Parathyroid adenoma (tissue), 2 donors: ENCODE results near the gene USP8.
"Not testable (repeated sequence)": the region's sequence is repeated elsewhere in the genome, so short reads cannot be mapped to it uniquely, and the experiment has no call there.

Source experiments
- H2AFZ ChIP-seq: fragments of 300-600 bp; sonication (generic); one replicate; pipeline ENCODE4 v1.7.0; 2017; ENCODE audit warnings: antibody characterized with exemption, mild to moderate bottlenecking
- H3K27ac ChIP-seq: fragments of 300-600 bp; sonication (generic); one replicate; pipeline ENCODE4 v1.7.0; 2017
- H3K27me3 ChIP-seq: fragments of 300-600 bp; sonication (generic); one replicate; pipeline ENCODE4 v1.7.0; 2017; ENCODE audit warnings: low read length; ENCODE audit not compliant: control insufficient read depth, insufficient read depth
- H3K36me3 ChIP-seq: fragments of 300-600 bp; sonication (generic); one replicate; pipeline ENCODE4 v1.7.0; 2017; ENCODE audit warnings: low read length; ENCODE audit not compliant: control insufficient read depth, insufficient read depth
- H3K4me1 ChIP-seq: fragments of 300-600 bp; sonication (generic); one replicate; pipeline ENCODE4 v1.7.0; 2017; ENCODE audit warnings: control low read depth
- H3K4me2 ChIP-seq: fragments of 300-600 bp; sonication (generic); one replicate; pipeline ENCODE4 v1.7.0; 2017; ENCODE audit warnings: low read length
- H3K4me3 ChIP-seq: fragments of 300-600 bp; sonication (generic); one replicate; pipeline ENCODE4 v1.7.0; 2017; ENCODE audit warnings: low read depth, low read length
- H3K79me2 ChIP-seq: fragments of 300-600 bp; sonication (generic); one replicate; pipeline ENCODE4 v1.7.0; 2017; ENCODE audit warnings: control low read depth
- H3K9ac ChIP-seq: fragments of 300-600 bp; sonication (generic); one replicate; pipeline ENCODE4 v1.7.0; 2017; ENCODE audit warnings: mild to moderate bottlenecking
- H3K9me3 ChIP-seq: fragments of 300-600 bp; sonication (generic); one replicate; pipeline ENCODE4 v1.7.0; 2017; ENCODE audit warnings: low read length; ENCODE audit not compliant: control insufficient read depth
- CTCF ChIP-seq: fragments of 300-600 bp; sonication (generic); IDR thresholded peaks from one replicate; pipeline ENCODE4 v1.7.0; 2017; ENCODE audit warnings: antibody characterized with exemption, mild to moderate bottlenecking
- donor health status: primary hyperparathyroidism.

USP8 gene

GRCh38 chr15:50503144-50503543 lies 78.9 kb downstream of the USP8 start:
- no peak for TF ChIP-seq CTCF
- Histone ChIP-seq H3K79me2 (no peaks in the 10 kb centered on the region), H3K4me1 (no peaks in the 10 kb centered on the region), H3K4me2 (no peak overlapping the region), H3K27me3 (no peaks in the 10 kb centered on the region), H3K4me3 (no peak overlapping the region), H2AFZ (no peak overlapping the region), H3K9ac (no peak overlapping the region), H3K9me3 (no peaks in the 10 kb centered on the region), H3K36me3 (no peaks in the 10 kb centered on the region), H3K27ac (no peak overlapping the region)

GRCh38 chr15:50505656-50506055 lies 81.5 kb downstream of the USP8 start:
- H3K4me1 ChIP-seq, H3K79me2 ChIP-seq, H3K27me3 ChIP-seq, H3K27ac ChIP-seq, H2AFZ ChIP-seq, H3K36me3 ChIP-seq, H3K4me2 ChIP-seq, H3K4me3 ChIP-seq, H3K9me3 ChIP-seq, H3K9ac ChIP-seq: not testable (repeated sequence)

GRCh38 chr15:50506121-50506520 lies 81.9 kb downstream of the USP8 start:
- no peak for TF ChIP-seq CTCF
- H3K4me2 ChIP-seq: no peak overlapping the region
- no peaks in the 10 kb centered on the region for H3K9me3 ChIP-seq
- no peak overlapping the region for H3K27ac ChIP-seq
- H3K9ac ChIP-seq: no peak overlapping the region
- no peak overlapping the region for H3K4me3 ChIP-seq
- no peak overlapping the region for H2AFZ ChIP-seq
- H3K36me3 ChIP-seq: no peaks in the 10 kb centered on the region
- no peaks in the 10 kb centered on the region for H3K27me3 ChIP-seq
- H3K4me1 ChIP-seq: no peaks in the 10 kb centered on the region
- H3K79me2 ChIP-seq: no peaks in the 10 kb centered on the region

- no peaks in the 10 kb centered on the region for H3K79me2 ChIP-seq
- H2AFZ ChIP-seq: no peak overlapping the region
- no peaks in the 10 kb centered on the region for H3K27me3 ChIP-seq
- H3K4me3 ChIP-seq: no peak overlapping the region
- no peak overlapping the region for H3K9ac ChIP-seq
- H3K4me1 ChIP-seq: no peaks in the 10 kb centered on the region
- no peak for TF ChIP-seq CTCF
- H3K9me3 ChIP-seq: no peaks in the 10 kb centered on the region
- no peak overlapping the region for H3K4me2 ChIP-seq
- no peak overlapping the region for H3K27ac ChIP-seq
- H3K36me3 ChIP-seq: no peaks in the 10 kb centered on the region
Observed at GRCh38 chr15:50513001-50513400, 88.8 kb downstream of the USP8 start.

GRCh38 chr15:50519740-50520425 lies 95.7 kb downstream of the USP8 start:
- no peaks in the 10 kb centered on the region for H3K4me1 ChIP-seq
- H3K36me3 ChIP-seq: no peaks in the 10 kb centered on the region
- H3K27ac ChIP-seq: no peak overlapping the region
- H3K4me2 ChIP-seq: no peak overlapping the region
- no peak for TF ChIP-seq CTCF
- H2AFZ ChIP-seq: no peak overlapping the region
- no peaks in the 10 kb centered on the region for H3K9me3 ChIP-seq
- H3K4me3 ChIP-seq: no peak overlapping the region
- no peaks in the 10 kb centered on the region for H3K27me3 ChIP-seq
- no peaks in the 10 kb centered on the region for H3K79me2 ChIP-seq
- H3K9ac ChIP-seq: no peak overlapping the region
